Measurements from ENCODE around the gene SORBS2. TPM values are rescaled to one million over a fixed set of nuclear protein-coding genes. Genes with fewer than 3 reads are reported as not detected.

The SORBS2 gene
- polyA plus RNA-seq, 2 of the 4 experiments (the other 2 are of a cell fraction) = 0.23 to 0.90 TPM

DNA sequence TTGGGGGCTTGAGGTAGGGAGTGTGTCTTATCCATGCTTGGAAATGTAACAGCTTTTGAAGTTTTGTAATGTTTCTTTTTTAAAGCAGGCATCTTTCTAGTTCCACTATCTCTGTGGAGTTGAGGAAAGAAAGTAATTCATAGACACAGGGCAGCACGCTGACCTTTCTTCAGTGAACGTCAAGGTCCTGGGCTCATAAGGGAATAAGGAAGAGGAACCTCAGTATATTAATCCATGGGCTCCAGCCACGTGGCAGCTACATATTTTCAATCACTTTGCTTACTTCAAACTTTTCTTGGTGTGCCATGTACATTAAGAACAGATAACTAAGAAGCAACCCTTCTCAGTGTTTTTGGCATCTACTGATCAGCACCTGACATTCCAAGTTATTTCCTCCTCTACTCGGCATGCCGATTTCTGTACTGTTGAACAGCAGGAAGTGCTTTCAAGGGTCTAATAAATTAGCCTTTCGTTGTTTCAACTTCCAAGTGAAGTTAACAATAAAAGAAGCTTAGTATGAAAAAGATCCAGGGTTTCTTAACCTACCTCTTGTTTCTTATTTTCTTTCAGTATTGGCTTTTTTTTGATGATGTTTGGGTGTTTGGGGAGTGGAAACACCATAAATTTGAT, 88.2 kb downstream of the SORBS2 start:
- no peak overlapping the region; a peak in 1 of 6 replicates for H3K27ac ChIP-seq
- WGBS (ENCODE audit: missing lambda C conversion rate) = 62% methylated on average over 6 of the region's 6 CpGs
- no peaks in the 10 kb centered on the region for H3K9me3 ChIP-seq
- H3K4me2 ChIP-seq = no peak overlapping the region
- H3K4me3 ChIP-seq = no peak overlapping the region
- no peak for ATAC-seq
- H3K4me1 ChIP-seq = peaks cover 6% of the 10 kb centered on the region; the same call in 1 of the 3 replicates
- ChIA-PET CTCF (no interaction called here), POLR2A (no interaction called here)
- no peak for DNase-seq (ENCODE audit: low read depth in 1 of 2, low spot score in 1 of 2)
- FAIRE-seq = no peak
- TF ChIP-seq FOSL2 (IDR thresholded peaks at IDR 0.05) = no peak
- no peak for TF ChIP-seq FOSL2 (CRISPR knock-in tag; IDR thresholded peaks at IDR 0.05)
- TF ChIP-seq PHF8 (IDR thresholded peaks at IDR 0.05; ENCODE audit: borderline replicate concordance, low read depth) = no peak
- no peak for TF ChIP-seq CBX8 (IDR thresholded peaks at IDR 0.05)
- TF ChIP-seq HEYL (CRISPR knock-in tag; IDR thresholded peaks at IDR 0.05) = no peak
- TF ChIP-seq, protein P1, sequence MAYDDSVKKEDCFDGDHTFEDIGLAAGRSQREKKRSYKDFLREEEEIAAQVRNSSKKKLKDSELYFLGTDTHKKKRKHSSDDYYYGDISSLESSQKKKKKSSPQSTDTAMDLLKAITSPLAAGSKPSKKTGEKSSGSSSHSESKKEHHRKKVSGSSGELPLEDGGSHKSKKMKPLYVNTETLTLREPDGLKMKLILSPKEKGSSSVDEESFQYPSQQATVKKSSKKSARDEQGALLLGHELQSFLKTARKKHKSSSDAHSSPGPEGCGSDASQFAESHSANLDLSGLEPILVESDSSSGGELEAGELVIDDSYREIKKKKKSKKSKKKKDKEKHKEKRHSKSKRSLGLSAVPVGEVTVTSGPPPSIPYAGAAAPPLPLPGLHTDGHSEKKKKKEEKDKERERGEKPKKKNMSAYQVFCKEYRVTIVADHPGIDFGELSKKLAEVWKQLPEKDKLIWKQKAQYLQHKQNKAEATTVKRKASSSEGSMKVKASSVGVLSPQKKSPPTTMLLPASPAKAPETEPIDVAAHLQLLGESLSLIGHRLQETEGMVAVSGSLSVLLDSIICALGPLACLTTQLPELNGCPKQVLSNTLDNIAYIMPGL (CRISPR knock-in tag; IDR thresholded peaks at IDR 0.05; ENCODE audit: borderline replicate concordance) = no peak
- TF ChIP-seq, protein P2, sequence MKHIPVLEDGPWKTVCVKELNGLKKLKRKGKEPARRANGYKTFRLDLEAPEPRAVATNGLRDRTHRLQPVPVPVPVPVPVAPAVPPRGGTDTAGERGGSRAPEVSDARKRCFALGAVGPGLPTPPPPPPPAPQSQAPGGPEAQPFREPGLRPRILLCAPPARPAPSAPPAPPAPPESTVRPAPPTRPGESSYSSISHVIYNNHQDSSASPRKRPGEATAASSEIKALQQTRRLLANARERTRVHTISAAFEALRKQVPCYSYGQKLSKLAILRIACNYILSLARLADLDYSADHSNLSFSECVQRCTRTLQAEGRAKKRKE (CRISPR knock-in tag; IDR thresholded peaks at IDR 0.05; ENCODE audit: low read depth) = no peak
- TF ChIP-seq HOXB13 (CRISPR knock-in tag; IDR thresholded peaks at IDR 0.05; ENCODE audit: low read depth) = no peak
- no peak for TF ChIP-seq KDM5A (IDR thresholded peaks at IDR 0.05)
- TF ChIP-seq, protein P3, sequence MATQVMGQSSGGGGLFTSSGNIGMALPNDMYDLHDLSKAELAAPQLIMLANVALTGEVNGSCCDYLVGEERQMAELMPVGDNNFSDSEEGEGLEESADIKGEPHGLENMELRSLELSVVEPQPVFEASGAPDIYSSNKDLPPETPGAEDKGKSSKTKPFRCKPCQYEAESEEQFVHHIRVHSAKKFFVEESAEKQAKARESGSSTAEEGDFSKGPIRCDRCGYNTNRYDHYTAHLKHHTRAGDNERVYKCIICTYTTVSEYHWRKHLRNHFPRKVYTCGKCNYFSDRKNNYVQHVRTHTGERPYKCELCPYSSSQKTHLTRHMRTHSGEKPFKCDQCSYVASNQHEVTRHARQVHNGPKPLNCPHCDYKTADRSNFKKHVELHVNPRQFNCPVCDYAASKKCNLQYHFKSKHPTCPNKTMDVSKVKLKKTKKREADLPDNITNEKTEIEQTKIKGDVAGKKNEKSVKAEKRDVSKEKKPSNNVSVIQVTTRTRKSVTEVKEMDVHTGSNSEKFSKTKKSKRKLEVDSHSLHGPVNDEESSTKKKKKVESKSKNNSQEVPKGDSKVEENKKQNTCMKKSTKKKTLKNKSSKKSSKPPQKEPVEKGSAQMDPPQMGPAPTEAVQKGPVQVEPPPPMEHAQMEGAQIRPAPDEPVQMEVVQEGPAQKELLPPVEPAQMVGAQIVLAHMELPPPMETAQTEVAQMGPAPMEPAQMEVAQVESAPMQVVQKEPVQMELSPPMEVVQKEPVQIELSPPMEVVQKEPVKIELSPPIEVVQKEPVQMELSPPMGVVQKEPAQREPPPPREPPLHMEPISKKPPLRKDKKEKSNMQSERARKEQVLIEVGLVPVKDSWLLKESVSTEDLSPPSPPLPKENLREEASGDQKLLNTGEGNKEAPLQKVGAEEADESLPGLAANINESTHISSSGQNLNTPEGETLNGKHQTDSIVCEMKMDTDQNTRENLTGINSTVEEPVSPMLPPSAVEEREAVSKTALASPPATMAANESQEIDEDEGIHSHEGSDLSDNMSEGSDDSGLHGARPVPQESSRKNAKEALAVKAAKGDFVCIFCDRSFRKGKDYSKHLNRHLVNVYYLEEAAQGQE (IDR thresholded peaks at IDR 0.05) = no peak
- TF ChIP-seq POLR2AphosphoS2 (conservative IDR thresholded peaks at IDR 0.05; ENCODE audit: low read length) = no peak
- TF ChIP-seq ZSCAN20 (CRISPR knock-in tag; IDR thresholded peaks at IDR 0.05) = no peak
- no peak for TF ChIP-seq HOXA7 (CRISPR knock-in tag; IDR thresholded peaks at IDR 0.05)
- TF ChIP-seq ZC3H11A (IDR thresholded peaks at IDR 0.05) = no peak
- no peak for TF ChIP-seq NR3C1 (IDR thresholded peaks at IDR 0.05)

DNA sequence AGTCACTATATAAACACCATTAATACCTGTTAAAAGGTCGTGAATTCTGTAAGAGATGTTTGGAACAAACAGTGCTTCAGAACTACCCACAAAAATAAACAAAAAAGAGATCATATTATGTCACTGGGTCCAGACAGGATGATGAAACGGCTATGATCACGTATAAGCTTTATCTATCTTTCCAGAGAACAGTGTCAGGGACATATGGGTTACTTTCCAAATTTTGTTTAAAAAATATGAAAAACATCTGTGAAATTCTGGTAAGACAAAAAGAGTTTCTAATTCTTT, 90.0 kb downstream of the SORBS2 start:
- peak overlapping the region; percentile 9; the same call in 1 of the 3 replicates for H3K4me2 ChIP-seq

More for the DNA sequence above, 90.0 kb downstream of the SORBS2 start:
- Histone ChIP-seq H3K27ac (peak overlapping the region in 1 of 2 experiments; percentile 52; a peak in 1 of 6 replicates), H3K4me3 (no peak overlapping the region), H3K4me1 (peaks cover 6% of the 10 kb centered on the region; the same call in 1 of the 3 replicates), H3K9me3 (no peaks in the 10 kb centered on the region)
- ChIA-PET CTCF (no interaction called here), POLR2A (no interaction called here)
- no peak for DNase-seq (ENCODE audit: low read depth in 1 of 2, low spot score in 1 of 2)
- FAIRE-seq = no peak
- TF ChIP-seq HOXB13 (CRISPR knock-in tag; IDR thresholded peaks at IDR 0.05; ENCODE audit: low read depth) (no peak), TFCP2L1 (CRISPR knock-in tag; IDR thresholded peaks at IDR 0.05) (no peak)
- no peak for ATAC-seq
- WGBS (ENCODE audit: missing lambda C conversion rate) = 26% methylated on average over 3 of the region's 3 CpGs
